HepG2 (cell line): ENCODE data around the gene POLR3K. TPM values are rescaled to one million over a fixed set of nuclear protein-coding genes. Genes with fewer than 3 reads are reported as not detected.

Source experiments
- GABPA ChIP-seq, 2 experiments: IDR thresholded peaks; 2 replicates each; pipeline ENCODE4 v1.6.1; 2011 to 2016; ENCODE audit warnings: low read depth in 2 of 2, low read length in 1 of 2, missing biosample characterization in 1 of 2, missing genetic modification characterization in 1 of 2
- HOMEZ ChIP-seq: IDR thresholded peaks from 2 replicates; pipeline ENCODE4 v1.6.1; 2016; ENCODE audit warnings: low read depth
- KDM2A ChIP-seq: sonication (generic); formaldehyde crosslinking; IDR thresholded peaks from 2 replicates; pipeline ENCODE4 v1.4.0; 2020; ENCODE audit warnings: low read depth, missing genetic modification reagents, borderline replicate concordance
- KDM3A ChIP-seq: IDR thresholded peaks from 2 replicates; pipeline ENCODE4 v1.6.1; 2018; ENCODE audit warnings: low read depth, missing compliant biosample characterization
- LCORL ChIP-seq, 2 experiments: fragments of 450-650 bp in 1 of 2; sonication (generic) in 1 of 2; formaldehyde crosslinking in 1 of 2; IDR thresholded peaks; 2 replicates each; pipeline versions ENCODE4 v1.5.0 to v1.6.1; 2017 to 2020; ENCODE audit warnings: antibody characterized with exemption in 1 of 2, missing genetic modification reagents in 1 of 2
- MBD4 ChIP-seq: IDR thresholded peaks from 2 replicates; pipeline ENCODE4 v1.6.1; 2012; ENCODE audit warnings: low read length, inconsistent platforms, borderline replicate concordance
- MLXIP ChIP-seq: sonication (generic); formaldehyde crosslinking; IDR thresholded peaks from 2 replicates; pipeline ENCODE4 v1.9.0; 2021; ENCODE audit warnings: missing genetic modification reagents, borderline replicate concordance
- SOX6 ChIP-seq, 2 experiments: fragments of 450-650 bp in 1 of 2; sonication (generic) in 1 of 2; formaldehyde crosslinking in 1 of 2; IDR thresholded peaks; 2 replicates each; pipeline versions ENCODE4 v1.4.0 to v1.6.1; 2017 to 2020; ENCODE audit warnings: antibody characterized with exemption in 1 of 2, mild to moderate bottlenecking in 1 of 2, missing genetic modification reagents in 1 of 2
- SRY ChIP-seq: sonication (generic); formaldehyde crosslinking; IDR thresholded peaks from 2 replicates; pipeline ENCODE4 v1.8.0; 2022; ENCODE audit warnings: mild to moderate bottlenecking, missing genetic modification reagents
- TBX3 ChIP-seq: fragments of 450-650 bp; IDR thresholded peaks from 2 replicates; pipeline ENCODE4 v1.6.1; 2017; ENCODE audit warnings: antibody characterized with exemption, mild to moderate bottlenecking, inconsistent platforms, borderline replicate concordance
- ZBTB10 ChIP-seq: sonication (generic); formaldehyde crosslinking; IDR thresholded peaks from 2 replicates; pipeline ENCODE4 v1.4.0; 2020; ENCODE audit warnings: missing genetic modification reagents, borderline replicate concordance
- ZNF224 ChIP-seq: sonication (generic); formaldehyde crosslinking; IDR thresholded peaks from 2 replicates; pipeline ENCODE4 v1.5.0; 2020; ENCODE audit warnings: mild to moderate bottlenecking, missing genetic modification reagents
- ZNF335 ChIP-seq: sonication (generic); formaldehyde crosslinking; IDR thresholded peaks from 2 replicates; pipeline ENCODE4 v1.4.0; 2020; ENCODE audit warnings: missing genetic modification reagents
- ZNF558 ChIP-seq: sonication (generic); formaldehyde crosslinking; IDR thresholded peaks from 2 replicates; pipeline ENCODE4 v1.9.0; 2022; ENCODE audit warnings: mild to moderate bottlenecking, missing genetic modification reagents, borderline replicate concordance
- ZNF670 ChIP-seq: sonication (generic); formaldehyde crosslinking; IDR thresholded peaks from 2 replicates; pipeline ENCODE4 v1.8.0; 2022; ENCODE audit warnings: mild to moderate bottlenecking, missing genetic modification reagents, borderline replicate concordance
- ZNF766 ChIP-seq: sonication (generic); formaldehyde crosslinking; IDR thresholded peaks from 2 replicates; pipeline ENCODE4 v1.5.0; 2020; ENCODE audit warnings: missing genetic modification reagents, borderline replicate concordance
- ZSCAN25 ChIP-seq: sonication (generic); formaldehyde crosslinking; IDR thresholded peaks from 2 replicates; pipeline ENCODE4 v1.8.0; 2022; ENCODE audit warnings: mild to moderate bottlenecking, missing genetic modification reagents
- polyA plus RNA-seq, 8 experiments: library from polyadenylated mRNA; depleted of rRNA in 3 of 8; stranded (reverse) in 7 of 8; unstranded in 1 of 8; fragments of >200 nt; fragmentation: Illumina TruSeq in 4 of 8; extraction: Trizol in 4 of 8; gene quantifications; 2 replicates each; pipeline versions ENCODE4 v1.2.1 to v1.2.3, GENCODE V29; 2011 to 2016; ENCODE audit warnings: low read depth in 4 of 8, missing spikeins in 1 of 8, mixed read lengths in 1 of 8; ENCODE audit not compliant: insufficient read depth in 1 of 8
- total RNA-seq, 5 experiments: library from RNA; depleted of rRNA; stranded (reverse); fragments of >200 nt; fragmentation: Illumina TruSeq; extraction: Trizol; gene quantifications; 2 replicates each; pipeline ENCODE4 v1.2.3, GENCODE V29; 2016; ENCODE audit warnings: low read depth in 1 of 5
- TF ChIP-seq, protein P1 (sequence below): sonication (generic); formaldehyde crosslinking; IDR thresholded peaks from 2 replicates; pipeline ENCODE4 v1.5.0; 2020; ENCODE audit warnings: missing genetic modification reagents, mild to moderate bottlenecking, borderline replicate concordance
- TF ChIP-seq, protein P2 (sequence below): sonication (generic); formaldehyde crosslinking; IDR thresholded peaks from 2 replicates; pipeline ENCODE4 v1.9.0; 2021; ENCODE audit warnings: missing genetic modification reagents, borderline replicate concordance

Gene POLR3K
- total and polyA plus RNA-seq, 2 of the 13 experiments (the other 11 are each of a cell fraction or from before 2014, with no cell fraction given), result 14.8 to 18.8 TPM

DNA sequence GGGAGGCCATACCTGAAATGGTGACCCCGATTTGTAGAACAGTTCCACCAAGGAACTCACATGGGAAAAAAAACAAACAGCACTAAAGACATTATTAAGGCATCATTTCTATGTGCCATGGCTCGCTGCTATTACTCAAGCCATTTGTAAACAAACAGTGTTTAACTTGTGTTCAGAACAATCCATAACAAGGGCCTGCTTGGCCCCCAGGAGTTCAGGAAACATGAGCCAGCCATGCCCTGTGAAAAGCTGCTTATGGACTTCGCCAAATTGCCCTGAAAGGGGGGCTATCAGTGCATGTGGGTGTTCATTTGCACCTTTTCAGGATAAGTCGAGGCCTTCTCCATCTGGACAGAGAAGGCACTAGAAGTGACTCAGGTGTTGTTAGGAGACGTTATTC, 8.0 kb downstream of the POLR3K start (continued):
- TF ChIP-seq ZBTB10 (CRISPR knock-in tag) (no peak), KDM2A (no peak), KDM3A (CRISPR knock-in tag) (no peak), LCORL (IDR thresholded peaks at IDR 0.05) (no peak), LCORL (CRISPR knock-in tag; IDR thresholded peaks at IDR 0.05) (peak; percentile 68), SRY (CRISPR knock-in tag) (no peak), GABPA (IDR thresholded peaks at IDR 0.05; ENCODE audit: low read depth, low read length) (no peak), GABPA (CRISPR knock-in tag; IDR thresholded peaks at IDR 0.05; ENCODE audit: low read depth) (no peak), ZNF558 (CRISPR knock-in tag) (no peak), ZNF766 (CRISPR knock-in tag) (no peak), ZSCAN25 (CRISPR knock-in tag) (no peak), HOMEZ (CRISPR knock-in tag) (0 out of 2 replicates have a peak, but pooled peaks have one; percentile 56), ZNF335 (0 out of 2 replicates have a peak, but pooled peaks have one; percentile 27), MBD4 (no peak), MLXIP (no peak), ZNF670 (CRISPR knock-in tag) (0 out of 2 replicates have a peak, but pooled peaks have one; percentile 61), SOX6 (IDR thresholded peaks at IDR 0.05) (no peak), SOX6 (CRISPR knock-in tag; IDR thresholded peaks at IDR 0.05) (peak; percentile 91), ZNF224 (CRISPR knock-in tag) (no peak), TBX3 (no peak)
- TF ChIP-seq, protein P1, sequence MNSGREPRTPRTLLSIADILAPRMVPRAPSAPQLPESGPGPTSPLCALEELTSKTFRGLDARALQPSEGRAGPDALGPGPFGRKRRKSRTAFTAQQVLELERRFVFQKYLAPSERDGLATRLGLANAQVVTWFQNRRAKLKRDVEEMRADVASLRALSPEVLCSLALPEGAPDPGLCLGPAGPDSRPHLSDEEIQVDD (CRISPR knock-in tag), result no peak
- TF ChIP-seq, protein P2, sequence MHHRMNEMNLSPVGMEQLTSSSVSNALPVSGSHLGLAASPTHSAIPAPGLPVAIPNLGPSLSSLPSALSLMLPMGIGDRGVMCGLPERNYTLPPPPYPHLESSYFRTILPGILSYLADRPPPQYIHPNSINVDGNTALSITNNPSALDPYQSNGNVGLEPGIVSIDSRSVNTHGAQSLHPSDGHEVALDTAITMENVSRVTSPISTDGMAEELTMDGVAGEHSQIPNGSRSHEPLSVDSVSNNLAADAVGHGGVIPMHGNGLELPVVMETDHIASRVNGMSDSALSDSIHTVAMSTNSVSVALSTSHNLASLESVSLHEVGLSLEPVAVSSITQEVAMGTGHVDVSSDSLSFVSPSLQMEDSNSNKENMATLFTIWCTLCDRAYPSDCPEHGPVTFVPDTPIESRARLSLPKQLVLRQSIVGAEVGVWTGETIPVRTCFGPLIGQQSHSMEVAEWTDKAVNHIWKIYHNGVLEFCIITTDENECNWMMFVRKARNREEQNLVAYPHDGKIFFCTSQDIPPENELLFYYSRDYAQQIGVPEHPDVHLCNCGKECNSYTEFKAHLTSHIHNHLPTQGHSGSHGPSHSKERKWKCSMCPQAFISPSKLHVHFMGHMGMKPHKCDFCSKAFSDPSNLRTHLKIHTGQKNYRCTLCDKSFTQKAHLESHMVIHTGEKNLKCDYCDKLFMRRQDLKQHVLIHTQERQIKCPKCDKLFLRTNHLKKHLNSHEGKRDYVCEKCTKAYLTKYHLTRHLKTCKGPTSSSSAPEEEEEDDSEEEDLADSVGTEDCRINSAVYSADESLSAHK, result no peak
